ENCODE data around the gene RAB11B.
"Not testable (repeated sequence)": the region's sequence is repeated elsewhere in the genome, so short reads cannot be mapped to it uniquely, and the experiment has no call there.

Gene RAB11B

GRCh38 chr19:8441725-8442544 lies 51.8 kb downstream of the RAB11B start:
- DNase-seq = no peak

- DNase-seq = not testable (repeated sequence)
Measured at GRCh38 chr19:8444140-8444676, 54.0 kb downstream of the RAB11B start.

GRCh38 chr19:8444677-8445487 lies 54.7 kb downstream of the RAB11B start, which contains the start of gene HNRNPM:
HNRNPM (plus strand) TSS chr19:8444975; CDS start chr19:8444999, 24 bp downstream.
- DNase-seq = peak; percentile 100

DNA sequence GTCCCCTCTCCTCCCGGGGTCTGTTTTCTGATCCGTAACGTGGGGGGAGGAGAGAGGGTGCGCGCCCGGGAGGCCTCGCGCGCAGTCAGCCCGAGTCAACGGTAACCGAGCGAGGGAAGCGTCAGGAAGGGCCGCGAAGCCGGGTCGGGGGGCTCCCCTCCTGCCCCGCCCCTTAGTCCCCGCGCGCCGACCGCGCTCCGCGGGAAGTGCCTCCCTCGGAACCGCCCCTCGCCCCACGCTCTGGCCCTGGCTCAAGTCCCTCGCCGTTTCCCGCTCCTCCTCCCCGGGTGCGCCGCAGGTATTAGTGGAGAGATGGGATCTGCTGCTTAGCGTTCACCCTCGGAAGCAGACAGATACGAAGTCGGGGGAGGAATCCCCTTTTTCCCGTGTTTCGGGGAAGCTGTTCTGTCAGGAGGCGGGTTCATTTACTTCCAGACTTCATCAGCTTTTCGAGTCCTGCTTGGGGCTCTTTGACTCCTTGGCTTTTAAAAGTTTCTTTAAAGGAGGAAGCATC lies 55.4 kb downstream of the RAB11B start:
- DNase-seq = peak; percentile 27 to 36

- DNase-seq = no peak
Measured at GRCh38 chr19:8446061-8446709, 56.0 kb downstream of the RAB11B start.

- no peak for DNase-seq
Measured at GRCh38 chr19:8449830-8450229, 59.7 kb downstream of the RAB11B start.

GRCh38 chr19:8451377-8451776 lies 61.2 kb downstream of the RAB11B start:
- DNase-seq = no peak

DNA sequence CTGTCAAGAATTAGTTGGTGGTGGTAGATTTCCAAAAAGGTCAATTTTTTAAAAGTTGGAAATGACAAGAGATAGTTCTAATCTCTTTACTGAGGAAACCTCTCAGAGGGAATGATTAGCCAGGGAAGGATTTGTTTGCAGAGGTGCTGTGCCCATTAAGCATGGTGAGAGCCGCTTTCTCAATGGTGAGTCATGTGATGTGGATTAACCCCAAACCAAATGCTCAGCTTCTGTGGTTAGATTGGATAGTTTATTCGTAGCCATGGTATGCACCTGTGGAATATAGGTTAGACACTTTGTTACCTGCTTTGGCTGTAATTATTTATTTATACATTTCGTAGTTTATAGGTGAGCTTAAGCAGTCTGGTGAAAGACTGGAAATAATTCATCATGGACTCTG lies 61.7 kb downstream of the RAB11B start:
- no peak for DNase-seq

DNA sequence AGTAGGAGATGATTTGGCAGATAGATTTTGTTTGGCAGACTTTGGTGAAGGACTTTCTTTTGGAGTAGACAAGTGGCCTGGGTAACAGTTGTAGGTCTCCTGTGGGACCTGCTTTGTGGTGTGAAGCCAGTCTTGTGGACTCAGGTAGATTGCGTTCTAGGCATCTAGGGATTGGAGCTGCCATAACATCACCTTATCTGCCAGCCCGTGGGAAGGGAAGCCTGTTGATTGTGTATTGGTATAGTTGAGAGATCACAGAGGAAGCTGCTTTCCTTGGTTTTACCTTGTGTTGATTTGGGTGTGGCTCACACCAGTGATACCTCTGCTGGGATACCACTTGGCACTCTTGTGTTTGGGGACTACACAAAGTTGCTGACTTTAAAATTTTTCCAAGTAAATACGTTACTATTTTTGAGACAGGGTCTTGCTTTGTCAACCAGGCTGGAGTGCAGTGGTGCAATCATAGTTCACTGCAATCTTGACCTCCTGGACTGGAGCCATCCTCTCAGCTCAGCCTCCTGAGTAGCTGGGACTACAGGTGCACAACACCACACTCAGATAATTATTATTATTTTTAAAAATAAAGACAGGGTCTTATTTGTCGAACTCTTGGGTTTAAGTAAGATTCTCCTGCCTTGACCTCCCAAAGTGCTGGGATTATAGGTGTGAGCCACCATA lies 62.4 kb downstream of the RAB11B start:
- DNase-seq = no peak

DNA sequence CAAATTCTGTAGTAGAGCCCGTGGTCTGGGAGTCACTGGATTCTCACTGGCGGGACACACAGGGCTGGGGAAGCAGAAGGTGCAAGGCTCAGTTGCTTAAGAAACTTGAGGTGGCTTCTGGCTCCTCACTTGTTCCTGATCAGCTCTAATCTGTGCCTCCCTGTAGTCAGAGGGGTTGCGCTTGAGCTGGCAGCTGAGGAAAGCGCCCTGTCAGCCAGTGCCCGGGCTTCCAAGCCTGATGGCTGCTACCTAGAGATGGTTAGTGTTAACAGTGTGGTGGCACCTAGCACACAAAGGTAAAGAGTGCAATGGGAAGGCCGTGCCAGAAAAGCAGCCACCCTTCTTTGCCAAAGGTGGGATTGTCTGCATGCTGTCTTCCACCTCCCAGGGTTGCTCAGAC lies 63.5 kb downstream of the RAB11B start:
- no peak for DNase-seq

Data from stimulated activated CD4-positive, alpha-beta T cell treated with anti-CD3 and anti-CD28 coated beads, Interleukin-4, amount 100 ng/mL, for 4 hours (primary cell).